Liver (tissue), 9 donors: ENCODE results near the gene XYLT1. TPM values are rescaled to one million over a fixed set of nuclear protein-coding genes. Genes with fewer than 3 reads are reported as not detected.

ENCODE experiments used
- DNase-seq: peaks from one replicate; pipeline ENCODE4 v3.0.0-alpha.2; 2017; ENCODE audit warnings: low spot score
- H3K27ac ChIP-seq, 2 donors: one replicate each; pipeline ENCODE4 v1.7.0; 2013; ENCODE audit warnings: inconsistent platforms in 2 of 2, low read length in 2 of 2, control low read depth in 1 of 2, low read depth in 1 of 2, mild to moderate bottlenecking in 1 of 2
- H3K27me3 ChIP-seq, 4 donors: one replicate each; pipeline versions ENCODE4 v1.6.1 to v1.7.0; 2013; ENCODE audit warnings: low read length in 3 of 4, inconsistent platforms in 1 of 4, mild to moderate bottlenecking in 1 of 4, moderate library complexity in 1 of 4; ENCODE audit not compliant: control insufficient read depth in 4 of 4, insufficient read depth in 4 of 4
- H3K36me3 ChIP-seq, 4 donors: one replicate each; pipeline versions ENCODE4 v1.6.1 to v1.7.0; 2013; ENCODE audit warnings: low read length in 3 of 4, mild to moderate bottlenecking in 3 of 4, low read depth in 1 of 4, moderate library complexity in 1 of 4; ENCODE audit not compliant: control insufficient read depth in 4 of 4, insufficient read depth in 3 of 4
- H3K4me1 ChIP-seq, 4 donors: one replicate each; pipeline versions ENCODE4 v1.6.1 to v1.7.0; 2013; ENCODE audit warnings: low read length in 3 of 4, mild to moderate bottlenecking in 3 of 4, moderate library complexity in 1 of 4; ENCODE audit not compliant: control insufficient read depth in 4 of 4, insufficient read depth in 4 of 4
- H3K4me3 ChIP-seq, 3 donors: one replicate each; pipeline versions ENCODE4 v1.6.1 to v1.7.0; 2013; ENCODE audit warnings: low read length in 3 of 3, control low read depth in 1 of 3, low read depth in 1 of 3, mild to moderate bottlenecking in 1 of 3
- H3K9ac ChIP-seq, 2 donors: one replicate each; pipeline ENCODE4 v1.7.0; 2013; ENCODE audit warnings: low read length in 2 of 2, mild to moderate bottlenecking in 2 of 2, moderate library complexity in 2 of 2, control low read depth in 1 of 2, low read depth in 1 of 2
- H3K9me3 ChIP-seq, 4 donors: one replicate each; pipeline versions ENCODE4 v1.6.1 to v1.7.0; 2013; ENCODE audit warnings: low read length in 3 of 4; ENCODE audit not compliant: control insufficient read depth in 4 of 4
- EGR1 ChIP-seq, 2 donors: IDR thresholded peaks; 2 replicates each; pipeline ENCODE4 v1.6.1; 2016 to 2018; ENCODE audit warnings: antibody characterized with exemption in 2 of 2, low read depth in 2 of 2
- FOXA1 ChIP-seq: IDR thresholded peaks from 2 replicates; pipeline ENCODE4 v1.6.1; 2016; ENCODE audit warnings: antibody characterized with exemption
- FOXA2 ChIP-seq: IDR thresholded peaks from 2 replicates; pipeline ENCODE4 v1.6.1; 2016; ENCODE audit warnings: antibody characterized with exemption
- GABPA ChIP-seq, 2 donors: IDR thresholded peaks in 1 of 2; conservative IDR thresholded peaks in 1 of 2; 2 replicates each; pipeline ENCODE4 v1.6.1; 2016; ENCODE audit warnings: antibody characterized with exemption in 2 of 2, mild to moderate bottlenecking in 1 of 2, moderate library complexity in 1 of 2
- HNF4A ChIP-seq, 2 donors: conservative IDR thresholded peaks; 2 replicates each; pipeline ENCODE4 v1.6.1; 2016; ENCODE audit warnings: antibody characterized with exemption in 2 of 2, mild to moderate bottlenecking in 2 of 2
- HNF4G ChIP-seq: IDR thresholded peaks from 2 replicates; pipeline ENCODE4 v1.6.1; 2016; ENCODE audit warnings: antibody characterized with exemption
- JUND ChIP-seq, 2 donors: IDR thresholded peaks; 2 replicates each; pipeline ENCODE4 v1.6.1; 2016; ENCODE audit warnings: antibody characterized with exemption in 2 of 2
- NR2F2 ChIP-seq: IDR thresholded peaks from 2 replicates; pipeline ENCODE4 v1.6.1; 2016; ENCODE audit warnings: antibody characterized with exemption
- RAD21 ChIP-seq, 2 donors: IDR thresholded peaks; 2 replicates each; pipeline ENCODE4 v1.6.1; 2016; ENCODE audit warnings: antibody characterized with exemption in 2 of 2, mild to moderate bottlenecking in 2 of 2
- RXRA ChIP-seq, 2 donors: IDR thresholded peaks; 2 replicates each; pipeline ENCODE4 v1.6.1; 2017 to 2018; ENCODE audit warnings: antibody characterized with exemption in 2 of 2, mild to moderate bottlenecking in 1 of 2
- SP1 ChIP-seq: IDR thresholded peaks from 2 replicates; pipeline ENCODE4 v1.6.1; 2018; ENCODE audit warnings: antibody characterized with exemption, mild to moderate bottlenecking
- TAF1 ChIP-seq: conservative IDR thresholded peaks from 2 replicates; pipeline ENCODE4 v1.6.1; 2016; ENCODE audit warnings: antibody characterized with exemption, mild to moderate bottlenecking
- WGBS: extraction: QIAGEN DNeasy Blood & Tissue Kit; methylation state at CpG from one replicate; pipeline ENCODE4 v1.1.7; 2013; 5-methylcytosine and 5-hydroxymethylcytosine counted together
- polyA plus RNA-seq, 2 donors: library from polyadenylated mRNA; stranded (reverse) in 1 of 2; unstranded in 1 of 2; fragments of 200-250 nt in 1 of 2; fragments of >200 nt in 1 of 2; fragmentation: Nextera tagmentation in 1 of 2; extraction: Ambion mirVana in 1 of 2; gene quantifications; one replicate each; pipeline versions ENCODE4 v1.2.1 to v1.2.3, GENCODE V29; 2013 to 2015
- total RNA-seq, 2 donors: library from RNA; depleted of rRNA; stranded (reverse); fragments of >200 nt; gene quantifications; one replicate each; pipeline ENCODE4 v1.2.3, GENCODE V29; 2014
- TF ChIP-seq, protein P1 (sequence below): IDR thresholded peaks from 2 replicates; pipeline ENCODE4 v1.6.1; 2016; ENCODE audit warnings: antibody characterized with exemption, mild to moderate bottlenecking
- TF ChIP-seq, protein P2 (sequence below): IDR thresholded peaks from 2 replicates; pipeline ENCODE4 v1.6.1; 2016; ENCODE audit warnings: antibody characterized with exemption
- TF ChIP-seq, protein P3 (sequence below): IDR thresholded peaks from 2 replicates; pipeline ENCODE4 v1.6.1; 2016; ENCODE audit warnings: antibody characterized with exemption
- TF ChIP-seq, protein P4 (sequence below): fragments of 150-350 bp; IDR thresholded peaks from 2 replicates; pipeline ENCODE4 v1.5.1; 2017; ENCODE audit warnings: improper control_type of control experiment, low read depth, low read length; ENCODE audit not compliant: missing input control
- donor health status: healthy.
- donor health status: healthy.
- donor health status: healthy.
- donor health status: healthy.
- donor health status: healthy.

Gene XYLT1
- total and polyA plus RNA-seq, 4 donors: 0.25 to 2.3 (median 0.53) TPM

DNA sequence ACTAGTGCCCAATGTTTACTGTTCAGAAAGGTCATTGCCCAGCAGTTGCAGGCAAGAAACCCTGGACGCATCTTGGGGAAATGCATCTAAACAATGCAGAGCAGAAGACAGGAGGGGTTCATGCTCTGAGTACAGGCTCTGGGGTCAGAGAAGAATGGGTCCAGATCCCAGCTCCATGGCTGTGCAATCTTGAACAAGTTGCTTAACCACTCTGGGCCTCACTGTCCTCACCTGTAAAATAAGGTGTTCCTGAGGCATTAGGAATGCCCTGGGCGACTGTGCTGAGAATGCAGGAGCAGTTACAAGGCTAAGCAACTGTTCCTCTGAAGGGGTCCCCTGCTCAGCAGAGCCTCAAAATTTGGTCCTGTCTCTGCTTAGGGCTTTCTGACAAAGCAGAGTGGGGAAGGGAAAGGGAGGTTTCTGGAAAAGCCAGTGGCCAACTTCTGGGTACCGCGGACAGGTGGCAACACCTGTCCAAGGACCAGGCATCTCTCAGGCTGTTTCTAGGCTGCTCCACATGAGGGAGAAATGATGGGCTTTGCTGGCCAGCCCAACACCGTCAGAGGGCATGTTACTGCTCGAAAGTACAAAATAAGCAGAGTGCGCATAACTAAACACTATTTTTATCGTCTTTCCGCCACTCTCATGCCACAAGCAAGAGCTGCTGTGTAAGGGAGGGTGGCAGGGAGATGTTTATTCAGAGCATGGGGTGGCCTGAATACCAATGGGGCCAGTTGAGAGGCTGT, 176.8 kb downstream of the XYLT1 start:
- Histone ChIP-seq H3K9ac (no peak overlapping the region), H3K4me3 (no peak overlapping the region), H3K27me3 (peaks cover 0 to 3% (median 0%) of the 10 kb centered on the region in 4 donors), H3K27ac (no peak overlapping the region), H3K4me1 (no peaks in the 10 kb centered on the region), H3K36me3 (no peaks in the 10 kb centered on the region), H3K9me3 (no peaks in the 10 kb centered on the region)
- DNase-seq: no peak
- TF ChIP-seq FOXA1 (no peak), EGR1 (IDR thresholded peaks at IDR 0.05; ENCODE audit: low read depth in 2 of 2) (no peak), SP1 (no peak), FOXA2 (no peak), RXRA (IDR thresholded peaks at IDR 0.05) (no peak), NR2F2 (no peak), GABPA (IDR thresholded peaks at IDR 0.05 in 1 of 2, conservative IDR thresholded peaks at IDR 0.05 in 1 of 2) (no peak), TAF1 (no peak), RAD21 (IDR thresholded peaks at IDR 0.05) (no peak), HNF4A (conservative IDR thresholded peaks at IDR 0.05) (no peak)
- TF ChIP-seq, protein P1, sequence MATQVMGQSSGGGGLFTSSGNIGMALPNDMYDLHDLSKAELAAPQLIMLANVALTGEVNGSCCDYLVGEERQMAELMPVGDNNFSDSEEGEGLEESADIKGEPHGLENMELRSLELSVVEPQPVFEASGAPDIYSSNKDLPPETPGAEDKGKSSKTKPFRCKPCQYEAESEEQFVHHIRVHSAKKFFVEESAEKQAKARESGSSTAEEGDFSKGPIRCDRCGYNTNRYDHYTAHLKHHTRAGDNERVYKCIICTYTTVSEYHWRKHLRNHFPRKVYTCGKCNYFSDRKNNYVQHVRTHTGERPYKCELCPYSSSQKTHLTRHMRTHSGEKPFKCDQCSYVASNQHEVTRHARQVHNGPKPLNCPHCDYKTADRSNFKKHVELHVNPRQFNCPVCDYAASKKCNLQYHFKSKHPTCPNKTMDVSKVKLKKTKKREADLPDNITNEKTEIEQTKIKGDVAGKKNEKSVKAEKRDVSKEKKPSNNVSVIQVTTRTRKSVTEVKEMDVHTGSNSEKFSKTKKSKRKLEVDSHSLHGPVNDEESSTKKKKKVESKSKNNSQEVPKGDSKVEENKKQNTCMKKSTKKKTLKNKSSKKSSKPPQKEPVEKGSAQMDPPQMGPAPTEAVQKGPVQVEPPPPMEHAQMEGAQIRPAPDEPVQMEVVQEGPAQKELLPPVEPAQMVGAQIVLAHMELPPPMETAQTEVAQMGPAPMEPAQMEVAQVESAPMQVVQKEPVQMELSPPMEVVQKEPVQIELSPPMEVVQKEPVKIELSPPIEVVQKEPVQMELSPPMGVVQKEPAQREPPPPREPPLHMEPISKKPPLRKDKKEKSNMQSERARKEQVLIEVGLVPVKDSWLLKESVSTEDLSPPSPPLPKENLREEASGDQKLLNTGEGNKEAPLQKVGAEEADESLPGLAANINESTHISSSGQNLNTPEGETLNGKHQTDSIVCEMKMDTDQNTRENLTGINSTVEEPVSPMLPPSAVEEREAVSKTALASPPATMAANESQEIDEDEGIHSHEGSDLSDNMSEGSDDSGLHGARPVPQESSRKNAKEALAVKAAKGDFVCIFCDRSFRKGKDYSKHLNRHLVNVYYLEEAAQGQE: no peak
- TF ChIP-seq, protein P2, sequence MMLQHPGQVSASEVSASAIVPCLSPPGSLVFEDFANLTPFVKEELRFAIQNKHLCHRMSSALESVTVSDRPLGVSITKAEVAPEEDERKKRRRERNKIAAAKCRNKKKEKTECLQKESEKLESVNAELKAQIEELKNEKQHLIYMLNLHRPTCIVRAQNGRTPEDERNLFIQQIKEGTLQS: no peak
- TF ChIP-seq, protein P3, sequence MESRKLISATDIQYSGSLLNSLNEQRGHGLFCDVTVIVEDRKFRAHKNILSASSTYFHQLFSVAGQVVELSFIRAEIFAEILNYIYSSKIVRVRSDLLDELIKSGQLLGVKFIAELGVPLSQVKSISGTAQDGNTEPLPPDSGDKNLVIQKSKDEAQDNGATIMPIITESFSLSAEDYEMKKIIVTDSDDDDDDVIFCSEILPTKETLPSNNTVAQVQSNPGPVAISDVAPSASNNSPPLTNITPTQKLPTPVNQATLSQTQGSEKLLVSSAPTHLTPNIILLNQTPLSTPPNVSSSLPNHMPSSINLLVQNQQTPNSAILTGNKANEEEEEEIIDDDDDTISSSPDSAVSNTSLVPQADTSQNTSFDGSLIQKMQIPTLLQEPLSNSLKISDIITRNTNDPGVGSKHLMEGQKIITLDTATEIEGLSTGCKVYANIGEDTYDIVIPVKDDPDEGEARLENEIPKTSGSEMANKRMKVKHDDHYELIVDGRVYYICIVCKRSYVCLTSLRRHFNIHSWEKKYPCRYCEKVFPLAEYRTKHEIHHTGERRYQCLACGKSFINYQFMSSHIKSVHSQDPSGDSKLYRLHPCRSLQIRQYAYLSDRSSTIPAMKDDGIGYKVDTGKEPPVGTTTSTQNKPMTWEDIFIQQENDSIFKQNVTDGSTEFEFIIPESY: no peak
- WGBS: 78% methylated on average over 9 of the region's 9 CpGs

DNA sequence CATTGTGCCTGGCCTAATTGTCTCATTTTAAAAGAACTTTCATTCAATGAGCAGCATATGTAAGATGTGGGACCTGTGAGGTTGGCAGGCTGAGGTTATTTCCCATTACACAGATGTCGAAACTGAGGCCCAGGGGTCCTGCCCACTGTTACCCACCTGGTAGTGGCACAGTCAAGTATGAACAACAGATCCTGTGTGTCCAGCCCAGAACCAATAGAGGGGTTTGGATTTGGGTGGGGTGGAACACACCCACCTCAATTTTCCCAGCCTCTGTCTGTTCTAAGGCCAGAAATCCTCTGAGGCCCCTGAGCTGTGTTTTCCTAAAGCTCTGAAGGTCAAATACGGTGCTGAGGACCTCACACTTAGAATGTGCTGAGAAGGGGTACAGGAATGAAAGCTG, 179.5 kb downstream of the XYLT1 start:
- no peak overlapping the region for H3K4me3 ChIP-seq
- H3K9me3 ChIP-seq: peaks cover 0 to 3% (median 0%) of the 10 kb centered on the region in 4 donors
- H3K27me3 ChIP-seq: peaks cover 0 to 3% (median 0%) of the 10 kb centered on the region in 4 donors
- TF ChIP-seq SP1: no peak
- TF ChIP-seq, protein P4, sequence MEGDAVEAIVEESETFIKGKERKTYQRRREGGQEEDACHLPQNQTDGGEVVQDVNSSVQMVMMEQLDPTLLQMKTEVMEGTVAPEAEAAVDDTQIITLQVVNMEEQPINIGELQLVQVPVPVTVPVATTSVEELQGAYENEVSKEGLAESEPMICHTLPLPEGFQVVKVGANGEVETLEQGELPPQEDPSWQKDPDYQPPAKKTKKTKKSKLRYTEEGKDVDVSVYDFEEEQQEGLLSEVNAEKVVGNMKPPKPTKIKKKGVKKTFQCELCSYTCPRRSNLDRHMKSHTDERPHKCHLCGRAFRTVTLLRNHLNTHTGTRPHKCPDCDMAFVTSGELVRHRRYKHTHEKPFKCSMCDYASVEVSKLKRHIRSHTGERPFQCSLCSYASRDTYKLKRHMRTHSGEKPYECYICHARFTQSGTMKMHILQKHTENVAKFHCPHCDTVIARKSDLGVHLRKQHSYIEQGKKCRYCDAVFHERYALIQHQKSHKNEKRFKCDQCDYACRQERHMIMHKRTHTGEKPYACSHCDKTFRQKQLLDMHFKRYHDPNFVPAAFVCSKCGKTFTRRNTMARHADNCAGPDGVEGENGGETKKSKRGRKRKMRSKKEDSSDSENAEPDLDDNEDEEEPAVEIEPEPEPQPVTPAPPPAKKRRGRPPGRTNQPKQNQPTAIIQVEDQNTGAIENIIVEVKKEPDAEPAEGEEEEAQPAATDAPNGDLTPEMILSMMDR: no peak
- no peak for TF ChIP-seq HNF4G
- TF ChIP-seq GABPA (IDR thresholded peaks at IDR 0.05 in 1 of 2, conservative IDR thresholded peaks at IDR 0.05 in 1 of 2): no peak
- no peak for TF ChIP-seq HNF4A (conservative IDR thresholded peaks at IDR 0.05)
- TF ChIP-seq JUND (IDR thresholded peaks at IDR 0.05): no peak
- no peak for TF ChIP-seq TAF1
- TF ChIP-seq, protein P1: no peak
- H3K27ac ChIP-seq: no peak overlapping the region
- 89% methylated on average over 2 of the region's 2 CpGs for WGBS
- H3K9ac ChIP-seq: no peak overlapping the region
- DNase-seq: no peak
- H3K36me3 ChIP-seq: no peaks in the 10 kb centered on the region
- no peaks in the 10 kb centered on the region for H3K4me1 ChIP-seq
